DMS 273 treated with DMSO at 0.1 percent for 48 hours (cell line): ENCODE data around the gene STIL.

ENCODE experiments used
- DNase-seq: peaks from one replicate; lab custom pipeline; 2025; lab: John Stamatoyannopoulos, UW

STIL gene

DNA sequence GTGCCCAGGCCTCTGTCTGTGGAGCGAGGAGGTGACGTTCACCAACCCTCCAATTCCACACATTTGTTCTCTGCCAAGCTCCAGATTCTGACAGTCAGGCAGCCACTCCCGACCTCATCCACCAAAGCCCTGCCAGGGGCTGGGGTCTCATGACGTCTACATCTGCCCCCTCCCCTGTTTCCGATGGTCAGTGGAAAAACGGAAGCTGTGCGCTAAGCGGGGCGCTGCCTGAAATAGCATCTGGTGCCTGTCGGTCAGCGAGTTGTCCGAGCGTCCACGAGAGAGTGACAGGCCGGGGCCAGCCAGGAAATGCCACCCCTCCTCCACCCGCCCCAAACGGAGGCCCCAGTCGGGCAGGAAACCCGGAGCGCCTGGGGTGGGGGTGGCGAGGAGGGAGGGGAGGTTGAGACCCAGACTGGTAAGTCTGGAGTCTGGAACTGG lies 78.7 kb downstream of the STIL start:
- DNase-seq = no peak

DNA sequence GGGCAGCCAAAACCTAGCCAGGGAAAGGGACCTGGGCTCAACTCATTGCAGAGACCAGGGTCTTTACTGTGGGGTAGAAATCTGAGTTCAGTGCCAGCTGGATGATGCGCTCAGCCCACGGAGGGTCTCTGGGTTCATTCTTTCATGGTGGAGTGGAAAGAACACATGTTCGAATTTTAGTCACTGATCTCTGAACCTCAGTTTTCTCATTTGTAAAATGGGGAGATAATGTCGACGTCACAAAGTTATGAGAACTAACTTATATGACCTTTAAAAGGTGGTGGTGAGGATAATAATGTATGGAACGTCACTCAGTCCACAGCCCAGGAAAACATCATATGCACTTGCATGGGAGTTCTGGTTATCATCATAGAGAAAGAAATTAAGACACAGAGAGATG lies 80.8 kb downstream of the STIL start:
- DNase-seq = no peak

DNA sequence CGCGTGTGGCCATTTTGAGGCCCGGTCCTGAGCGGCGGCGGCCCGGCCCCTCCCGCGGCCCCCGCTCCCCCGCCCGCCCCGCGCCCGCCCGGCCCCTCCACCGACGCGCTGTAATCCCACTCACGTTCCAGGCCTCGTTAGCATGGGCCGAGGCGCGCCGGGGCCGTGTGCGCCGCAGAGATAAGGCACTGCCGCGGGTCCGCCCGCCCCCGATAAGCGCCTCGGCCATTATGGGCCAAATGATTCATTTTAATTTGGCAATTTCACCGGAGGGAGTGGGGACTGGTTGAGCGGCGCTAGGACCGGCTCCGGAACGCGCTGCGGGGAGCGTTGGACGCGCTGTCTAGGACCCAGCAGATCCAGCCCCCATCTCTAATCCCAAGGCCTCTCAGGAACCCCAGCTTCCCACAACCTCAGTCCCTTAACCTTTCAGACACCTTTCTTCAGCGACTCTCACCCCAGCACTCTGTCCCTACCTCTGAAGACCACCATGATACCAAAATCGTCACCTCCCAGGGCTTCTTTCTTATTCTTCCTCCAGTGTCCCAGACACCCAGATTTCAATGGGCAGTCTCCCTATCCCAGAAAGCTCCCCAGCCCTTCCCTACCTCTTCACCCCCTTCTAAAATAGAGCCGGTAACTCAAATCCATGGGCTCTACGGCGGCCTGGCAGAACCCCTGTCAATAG lies 81.6 kb downstream of the STIL start, which contains the start of gene TAL1:
TSS of gene TAL1 (minus strand) at position 39 of the 688 bp plus-strand sequence. CDS start 6,337 bp downstream, outside the sequence.
- no peak for DNase-seq

DNA sequence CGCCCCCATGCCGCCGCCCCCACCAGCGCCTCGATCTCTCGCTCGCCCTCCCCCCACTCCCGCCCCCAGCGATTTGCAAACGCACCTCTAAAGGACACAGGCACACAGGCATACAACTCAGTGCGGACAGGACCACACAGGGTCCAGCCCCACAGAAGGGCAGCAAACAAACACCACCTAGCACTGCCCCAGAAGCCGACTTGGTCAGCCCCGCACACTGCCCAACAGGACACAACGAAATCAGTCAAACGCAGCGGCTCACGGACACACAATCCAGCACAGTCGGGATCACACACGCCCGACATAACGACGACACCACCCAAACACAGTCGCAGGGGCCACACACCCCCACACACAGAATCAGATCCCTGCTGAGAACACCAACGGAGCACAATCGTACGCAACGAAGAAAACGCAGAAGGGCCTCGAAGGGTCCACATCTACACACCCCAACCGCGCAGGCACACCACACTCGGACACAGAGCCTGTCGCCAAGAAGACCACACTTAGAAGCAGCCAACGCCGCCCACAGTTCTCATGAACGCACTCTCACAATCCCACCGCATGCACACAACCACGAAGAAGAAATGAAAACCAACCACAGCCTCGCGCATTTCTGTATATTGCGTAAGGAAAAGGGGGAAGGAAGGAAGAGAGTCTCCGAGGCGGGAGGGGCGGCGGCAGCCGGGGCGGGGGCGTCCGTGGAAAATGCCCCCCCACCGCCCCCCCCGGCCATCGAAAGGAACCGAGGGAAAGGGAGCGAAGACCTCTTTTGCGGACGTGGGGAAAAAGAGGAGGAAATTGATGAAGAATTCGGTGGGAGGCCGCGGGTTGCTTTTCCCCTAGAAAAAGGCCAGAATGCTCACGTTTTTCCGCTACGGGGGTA lies 82.4 kb downstream of the STIL start:
- DNase-seq = no peak

DNA sequence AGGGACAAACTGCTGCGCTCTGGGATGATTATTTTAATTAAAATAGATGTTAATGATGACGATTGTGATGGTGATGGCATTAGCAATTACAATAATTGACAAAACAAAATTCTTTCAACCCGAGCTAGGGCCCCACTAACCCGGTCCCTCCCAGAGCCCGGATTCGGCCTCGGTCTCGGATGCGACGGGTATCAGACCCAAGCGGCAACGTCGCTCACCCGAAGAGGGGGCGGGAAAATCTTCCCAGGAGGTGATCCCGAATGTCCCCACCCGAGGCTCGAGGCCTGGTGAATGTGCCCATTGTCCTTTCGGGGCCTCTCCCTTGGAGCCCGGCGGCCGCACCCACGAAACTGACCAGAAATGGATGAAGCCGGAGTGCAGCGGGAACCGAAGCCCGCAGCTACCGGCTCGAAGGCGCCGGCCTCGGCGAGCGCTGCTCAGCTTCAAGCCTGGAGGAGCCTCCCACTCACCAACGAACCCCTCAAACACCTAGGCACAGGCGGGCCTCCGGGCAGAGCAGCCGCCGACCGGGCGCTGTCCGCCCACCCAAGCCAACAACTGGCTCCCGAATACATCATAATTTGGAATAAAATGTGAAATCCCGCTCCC lies 83.2 kb downstream of the STIL start:
- DNase-seq = no peak

DNA sequence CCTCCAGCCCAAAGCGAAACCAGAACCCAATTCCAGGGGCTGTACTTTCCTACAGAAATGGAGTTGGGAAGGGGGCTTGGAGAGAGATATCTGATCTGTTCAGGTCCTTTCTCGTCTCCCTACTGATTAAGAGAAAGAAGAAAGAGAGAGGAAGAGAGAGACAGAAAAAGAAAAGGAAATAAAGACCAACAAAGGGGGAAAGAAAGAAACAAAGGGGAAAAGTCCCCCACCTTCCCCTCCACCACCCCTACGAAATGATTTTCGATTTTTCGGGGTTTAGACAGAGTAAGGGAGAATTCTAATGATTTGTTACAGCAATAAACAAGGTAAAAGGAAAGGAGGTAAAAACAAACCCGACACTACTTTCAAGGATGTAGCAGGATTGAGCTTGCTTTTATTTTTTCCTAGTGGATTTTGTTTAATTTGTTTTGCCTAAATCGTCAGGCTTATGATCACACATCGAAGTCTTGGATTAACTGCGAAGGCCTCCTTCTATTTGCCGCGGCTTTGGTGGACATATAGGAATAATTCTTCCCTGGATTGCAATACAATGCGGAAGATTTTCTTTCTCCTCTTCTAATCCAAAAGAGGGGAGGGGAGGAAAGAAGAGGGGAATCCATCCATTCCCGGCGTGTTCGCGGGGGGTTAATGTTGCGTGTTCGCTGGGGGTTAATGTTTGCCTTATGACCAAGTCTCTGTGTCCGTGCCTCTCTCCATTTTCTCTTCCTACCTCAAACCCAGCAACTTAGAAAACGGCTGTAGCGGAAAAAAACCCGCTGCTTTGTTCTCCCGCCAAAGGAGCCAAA lies 83.9 kb downstream of the STIL start:
- no peak for DNase-seq

DNA sequence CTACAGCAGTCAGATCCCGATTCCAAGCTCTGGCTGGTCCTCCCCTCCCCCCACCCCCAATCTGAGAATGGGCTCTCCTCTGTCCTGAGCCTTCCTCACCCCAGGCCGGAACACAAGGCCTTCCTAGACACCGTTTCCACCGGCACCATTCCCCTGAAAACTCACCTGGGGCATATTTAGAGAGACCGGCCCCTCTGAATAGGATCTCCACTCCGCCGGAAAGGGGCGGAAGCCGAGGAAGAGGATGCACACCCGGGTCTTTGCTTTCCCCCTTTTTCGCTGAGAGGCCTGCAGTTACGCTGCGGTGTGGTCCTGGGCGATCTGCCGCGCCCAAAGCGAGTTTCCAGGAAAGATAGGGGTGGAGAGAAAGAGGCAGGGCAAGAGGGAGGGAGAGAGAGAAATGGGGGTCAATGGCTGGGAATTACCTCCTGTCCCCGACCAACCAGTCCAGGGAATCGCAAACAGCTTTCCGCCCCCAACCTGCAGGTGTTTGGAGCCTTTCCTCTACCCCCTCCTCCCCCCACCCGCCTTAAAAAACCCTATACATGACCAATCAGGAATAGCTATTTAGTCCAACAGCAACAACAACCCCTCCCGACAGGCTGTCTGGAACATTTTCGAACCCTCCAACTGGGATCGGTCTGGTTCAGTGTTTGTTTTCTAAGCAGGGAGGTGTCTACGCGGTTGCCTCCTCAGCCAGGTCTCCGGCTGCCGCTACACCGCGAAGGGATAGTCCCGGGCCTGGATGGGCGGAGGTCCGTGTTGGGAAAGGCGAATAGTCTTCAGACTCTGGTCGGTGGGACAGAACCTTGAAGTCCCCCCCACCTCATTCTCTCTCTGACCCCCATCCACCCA lies 84.7 kb downstream of the STIL start:
- DNase-seq = no peak

DNA sequence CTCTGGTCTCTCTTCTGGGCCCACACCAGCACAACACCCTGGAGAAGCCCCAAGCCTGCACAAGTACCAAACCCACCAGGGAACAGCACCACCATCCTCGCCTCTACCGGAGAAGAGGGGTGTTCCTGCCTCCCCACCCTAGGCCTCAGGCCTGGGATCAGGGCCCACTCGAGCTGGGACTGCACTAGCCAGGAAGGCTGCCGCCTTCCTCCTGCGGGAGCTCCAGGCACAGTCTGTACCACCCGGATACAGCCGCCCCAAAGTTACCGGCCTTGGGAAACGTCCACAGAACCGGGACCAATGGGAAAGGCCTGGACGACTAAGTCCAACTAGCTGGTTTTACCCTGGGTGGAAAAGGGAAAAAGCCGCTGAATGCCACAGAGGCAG lies 85.3 kb downstream of the STIL start:
- no peak for DNase-seq

DNA sequence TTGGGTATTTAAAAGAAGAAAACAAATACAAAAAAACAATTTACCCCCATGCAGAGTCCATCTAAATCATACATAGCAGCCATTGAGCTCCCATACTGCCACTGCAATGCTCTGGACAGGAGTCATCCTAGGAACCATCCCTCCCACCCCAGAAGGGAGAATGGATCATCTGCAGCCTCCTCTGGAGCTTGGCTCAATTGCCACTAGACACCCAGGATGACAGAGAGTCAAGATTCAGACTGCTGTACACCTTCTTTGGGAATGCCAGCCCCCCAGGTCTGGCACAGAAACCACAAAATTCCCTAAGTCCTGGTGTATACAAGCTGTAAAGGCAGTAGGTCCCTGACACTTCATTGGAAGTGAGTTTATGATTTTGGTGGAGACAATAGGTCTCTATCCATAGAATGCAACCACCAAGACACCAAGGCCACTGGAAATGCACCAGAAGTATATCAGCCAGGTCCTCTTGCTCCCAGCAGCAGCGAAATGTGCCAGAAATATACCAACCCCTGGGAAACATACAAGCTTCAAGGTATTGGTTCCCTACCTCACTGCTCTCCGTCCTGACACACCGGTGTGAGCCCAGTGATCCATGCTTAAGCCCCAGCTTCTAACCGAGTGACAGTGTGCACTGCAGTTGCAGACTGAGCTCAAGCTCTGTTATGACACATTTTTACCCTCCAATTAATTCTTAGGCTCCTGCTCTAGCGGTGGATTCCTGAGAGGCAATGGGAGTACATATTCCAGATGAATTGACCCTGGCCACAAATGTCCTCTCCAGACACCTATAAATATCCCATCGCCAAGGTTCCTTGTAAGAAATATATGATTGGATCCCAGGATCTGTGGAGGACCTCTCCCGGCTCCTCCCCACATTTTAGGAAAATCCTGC lies 86.4 kb downstream of the STIL start:
- no peak for DNase-seq

DNA sequence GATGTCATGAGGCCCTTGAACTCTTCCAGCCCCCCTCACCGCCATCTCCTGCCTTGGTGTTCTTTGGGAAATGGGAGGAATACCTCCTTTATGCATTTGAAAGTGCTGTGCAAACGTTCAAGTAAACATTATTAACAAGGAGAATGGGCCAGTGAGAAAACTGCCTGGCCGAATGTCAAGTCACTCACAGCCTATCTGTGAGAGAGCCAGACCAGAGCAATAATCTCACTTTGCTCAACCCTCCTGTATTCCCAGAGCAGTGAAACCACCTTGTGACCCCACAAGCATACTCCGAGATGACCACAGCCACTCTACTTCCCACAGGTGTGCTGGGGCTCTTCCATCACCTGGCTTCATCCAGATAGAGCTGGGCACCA lies 87.1 kb downstream of the STIL start:
- no peak for DNase-seq

DNA sequence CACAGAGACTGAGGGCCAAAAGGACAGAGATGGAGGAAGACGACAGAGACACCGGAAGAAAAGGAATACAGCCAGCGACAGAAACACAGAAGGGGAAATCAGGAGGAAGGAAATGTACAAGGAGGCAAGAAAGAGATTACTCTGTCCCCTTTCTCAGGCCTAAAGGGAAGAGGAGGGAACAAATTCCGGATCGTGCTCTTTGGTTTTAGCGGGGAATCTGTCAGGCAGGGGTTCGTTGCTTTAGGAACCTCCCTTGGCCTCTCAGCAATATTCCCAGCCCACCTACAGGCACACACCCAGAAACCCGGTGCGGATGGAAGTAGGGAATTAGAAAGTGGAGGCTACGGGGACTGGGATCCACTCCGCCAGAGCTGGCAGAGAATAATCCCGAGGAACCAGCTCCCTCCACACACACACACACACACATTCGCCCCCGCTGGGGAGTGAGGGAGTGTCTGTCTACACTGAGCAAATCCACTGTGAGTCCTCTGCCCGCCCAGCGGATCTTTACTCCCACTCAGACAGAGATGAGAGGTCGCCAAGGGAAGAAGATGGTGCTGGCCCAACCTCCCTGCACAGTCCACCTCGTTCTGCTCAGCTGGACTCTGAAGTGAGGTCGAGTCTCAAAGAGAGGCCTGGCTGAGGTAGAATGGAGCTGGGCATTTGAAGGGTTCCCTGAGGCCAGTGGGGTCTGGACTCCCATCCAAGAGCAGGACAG lies 87.7 kb downstream of the STIL start:
- DNase-seq = no peak

DNA sequence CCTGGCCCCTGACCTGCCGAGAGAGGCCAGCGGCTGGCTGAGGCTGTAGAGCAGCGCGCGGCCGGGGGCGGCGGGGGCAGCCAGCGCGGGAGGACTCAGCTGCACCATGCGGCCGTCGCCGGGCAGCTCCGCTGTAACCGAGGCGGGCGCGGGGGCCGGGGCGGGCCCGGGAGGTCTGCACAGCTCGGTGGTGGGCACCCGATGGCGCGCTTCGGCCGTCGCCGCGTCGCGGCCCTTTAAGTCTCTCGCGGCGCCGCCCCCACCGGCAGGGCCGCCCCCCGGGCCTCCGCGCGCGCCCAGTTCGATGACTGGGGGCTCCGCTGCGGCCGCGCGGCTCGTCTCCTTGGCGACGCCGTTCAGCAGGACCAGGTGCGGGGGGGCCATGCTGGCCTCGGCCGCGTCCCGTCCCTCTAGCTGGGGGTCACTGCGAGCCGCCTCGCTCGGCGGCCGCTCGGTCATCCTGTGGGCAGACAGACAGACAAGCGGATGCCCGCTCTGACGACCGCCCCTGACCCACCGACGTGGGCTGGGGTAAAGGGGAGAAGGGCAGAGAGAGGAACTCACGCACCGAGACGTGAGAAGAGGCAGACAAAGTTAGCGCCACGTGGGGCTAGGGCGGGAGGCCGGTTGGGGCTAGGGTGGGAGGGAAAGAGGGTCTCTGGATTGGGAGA lies 88.4 kb downstream of the STIL start:
- no peak for DNase-seq

DNA sequence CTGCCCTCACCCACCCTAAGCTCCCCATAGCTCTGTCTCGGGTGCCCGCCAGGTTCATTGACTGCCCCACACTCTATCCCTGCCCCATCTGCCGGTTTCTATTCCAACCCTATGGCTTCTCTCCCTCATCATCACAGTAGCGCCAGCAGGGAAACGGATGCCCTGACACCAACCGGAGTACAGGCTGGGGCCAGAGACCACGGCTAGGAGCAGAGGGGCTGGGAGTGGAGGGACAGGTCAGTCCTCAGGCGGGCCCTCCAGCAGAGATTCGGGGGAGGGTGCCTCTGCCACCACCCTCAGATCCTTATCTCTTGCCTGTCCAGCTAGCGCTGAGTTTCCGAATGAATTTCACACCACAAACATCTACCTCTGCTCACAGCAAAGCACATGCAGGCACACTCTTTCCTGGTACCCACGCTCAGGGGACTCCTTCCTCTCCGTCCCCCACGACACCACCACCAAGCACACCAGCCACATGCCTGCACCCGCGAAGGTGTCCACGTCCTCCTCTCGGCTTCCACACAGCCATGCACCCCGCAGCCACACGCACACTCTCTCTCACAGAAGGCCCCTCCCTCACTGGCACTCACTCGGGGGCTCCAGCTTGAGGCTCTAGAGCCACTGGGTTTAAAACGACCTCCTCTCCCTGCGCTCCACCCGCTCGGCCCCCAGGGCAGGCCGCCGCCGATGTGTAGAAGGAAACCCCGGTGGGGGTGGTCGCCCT lies 89.1 kb downstream of the STIL start:
- no peak for DNase-seq

DNA sequence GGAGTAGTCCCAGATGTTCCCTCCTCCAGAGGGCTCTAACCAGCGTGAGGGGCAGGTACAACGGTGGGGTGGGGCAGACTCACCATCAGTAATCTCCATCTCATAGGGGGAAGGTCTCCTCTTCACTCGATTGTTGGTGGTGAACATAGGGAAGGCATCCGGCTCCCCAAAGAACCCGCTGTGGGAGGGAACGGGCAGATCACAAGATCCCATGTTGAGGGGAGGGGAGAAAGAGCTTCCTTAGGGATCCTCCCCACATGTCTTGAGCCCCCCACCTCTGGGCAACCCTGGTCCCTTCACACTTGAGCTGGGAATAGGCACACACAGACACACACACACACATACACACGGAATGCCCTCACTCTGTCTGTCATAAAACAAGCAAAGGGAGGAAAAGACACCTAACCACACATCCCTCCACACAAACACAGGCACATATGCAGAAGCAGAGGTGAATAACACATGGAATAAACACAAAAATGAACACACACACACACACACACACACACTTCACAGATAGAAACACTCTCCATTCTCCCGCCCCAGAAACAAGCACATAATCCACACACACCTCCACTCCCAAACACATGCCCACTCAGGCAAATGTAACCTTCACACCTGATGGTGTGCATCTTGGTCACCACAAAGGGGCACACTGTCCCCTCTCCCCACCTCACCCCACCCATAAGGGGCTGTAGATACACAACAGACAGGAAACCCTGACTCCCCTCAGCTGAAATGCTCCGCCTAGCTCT lies 89.8 kb downstream of the STIL start:
- no peak for DNase-seq

DNA sequence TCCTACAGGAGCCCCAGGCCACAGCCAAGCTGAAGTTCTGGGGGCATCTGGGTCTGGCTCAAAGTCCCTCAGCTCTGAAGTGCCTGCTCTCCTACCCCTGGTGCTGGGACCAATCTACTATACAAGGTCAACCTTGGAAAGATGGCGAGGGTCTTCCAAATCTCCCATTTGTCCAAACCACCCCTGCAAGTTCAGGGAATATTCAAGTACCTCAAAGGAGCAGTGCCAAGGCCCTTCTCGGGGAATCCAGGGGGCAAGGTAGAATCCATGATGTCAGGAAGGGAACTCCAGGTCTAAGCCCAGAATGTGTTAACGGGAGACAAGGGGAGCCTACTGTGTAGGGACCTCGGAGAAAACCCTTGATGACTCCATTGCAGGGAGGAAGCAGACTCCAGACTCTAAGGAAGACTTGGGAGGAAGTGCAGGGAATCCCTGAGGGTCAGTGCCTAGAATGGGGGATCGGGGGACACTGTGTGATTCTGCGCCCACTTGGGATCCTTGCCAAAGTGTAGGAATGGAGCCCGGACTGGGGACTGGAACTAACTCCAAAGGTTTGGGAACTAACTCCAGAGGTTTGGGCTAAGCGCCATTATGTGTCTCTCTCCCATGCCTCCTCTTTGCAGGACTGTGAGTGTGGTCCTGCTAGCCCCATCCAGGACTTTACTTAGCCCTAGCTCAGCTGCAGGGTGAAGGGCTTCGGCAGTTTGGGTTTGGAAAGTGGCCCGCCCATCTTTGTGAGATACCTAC lies 90.6 kb downstream of the STIL start:
- no peak for DNase-seq

DNA sequence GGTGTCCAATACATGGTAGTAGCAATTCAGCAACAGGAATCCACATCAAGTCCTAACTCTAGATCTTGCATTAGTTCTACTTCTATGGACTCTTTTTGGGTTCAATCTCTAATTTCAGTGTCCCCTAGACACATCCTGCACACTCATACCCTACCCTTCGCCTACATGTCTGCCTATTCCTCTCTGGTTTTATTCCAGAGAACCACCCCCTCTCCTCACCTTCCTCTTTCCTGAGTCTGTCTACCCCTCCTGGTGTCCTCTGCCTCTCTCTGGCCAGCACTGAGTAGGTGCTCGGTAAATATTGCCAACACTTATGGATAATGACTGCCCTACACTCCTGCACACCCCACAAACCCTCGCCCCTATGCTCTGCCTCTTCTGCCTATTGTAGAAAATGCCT lies 91.5 kb downstream of the STIL start:
- DNase-seq = no peak
